HCT116 (cell line): ENCODE results near the gene CAMK1D. TPM values are rescaled to one million over a fixed set of nuclear protein-coding genes. Genes with fewer than 3 reads are reported as not detected.

Experiments
- ATAC-seq: fragments of 200-7000 bp; cut with Tn5 transposase; 2 replicates; pipeline ENCODE4 v1.9.1; 2020; ENCODE audit warnings: mild to moderate bottlenecking, moderate library complexity
- BruUV-seq: library from RNA; stranded (reverse); fragments of 400-500 nt; replicated peaks from 2 replicates; lab custom pipeline; 2021; lab: Mats Ljungman, UMichigan
- CTCF ChIA-PET: fragments of 300-600 bp; sonication (Branson Sonifier 250); formaldehyde crosslinking; loops from one replicate; lab custom pipeline; 2021; ENCODE audit warnings: antibody characterized with exemption; lab: Charles Lee
- POLR2A ChIA-PET: fragments of 300-600, 350-600 bp; sonication (Branson Sonifier 250); formaldehyde crosslinking; loops from one replicate; lab custom pipeline; 2021; ENCODE audit warnings: antibody characterized with exemption; lab: Charles Lee
- RAD21 ChIA-PET, 2 experiments: fragments of 300-600 bp; sonication (Branson Sonifier 250); formaldehyde crosslinking; loops; one replicate each; lab custom pipeline; 2023; ENCODE audit warnings: low total read pairs in 2 of 2; ENCODE audit not compliant: uncharacterized antibody in 2 of 2, unreplicated experiment in 2 of 2, low non-redundant PET in 1 of 2; lab: Charles Lee
- DNase-seq: peaks from one replicate; pipeline ENCODE4 v3.0.0-alpha.2; 2010; ENCODE audit warnings: low read depth, low spot score
- H2AFZ ChIP-seq: fragments of 200-600 bp; shearing (Covaris generic), sonication (generic); 2 replicates; pipeline ENCODE4 v1.6.1; 2017; ENCODE audit warnings: low read depth, mixed run types, mixed read lengths, antibody characterized with exemption, low read length; ENCODE audit not compliant: poor library complexity, severe bottlenecking
- H3K27ac ChIP-seq: 2 replicates; pipeline ENCODE4 v1.5.1; 2012; ENCODE audit warnings: low read depth, low read length
- H3K27me3 ChIP-seq: fragments of 200-600 bp; sonication (generic); 2 replicates; pipeline ENCODE4 v1.6.1; 2016; ENCODE audit warnings: mixed run types, low read length, mixed read lengths; ENCODE audit not compliant: insufficient read depth
- H3K36me3 ChIP-seq, 2 experiments: fragments of 200-500 bp in 1 of 2; fragments of 200-600 bp in 1 of 2; sonication (Bioruptor generic) in 1 of 2; sonication (generic) in 1 of 2; 2 replicates each; pipeline versions ENCODE4 v1.5.1 to v1.6.1; 2014 to 2016; ENCODE audit warnings: low read length in 2 of 2, inconsistent platforms in 1 of 2, mixed read lengths in 1 of 2, mixed run types in 1 of 2; ENCODE audit not compliant: insufficient read depth in 2 of 2, control insufficient read depth in 1 of 2
- H3K4me1 ChIP-seq, 2 experiments: fragments of 200-600 bp in 1 of 2; sonication (generic) in 1 of 2; 2 replicates each; pipeline versions ENCODE4 v1.5.1 to v1.6.1; 2012 to 2017; ENCODE audit warnings: low read length in 2 of 2, inconsistent platforms in 1 of 2, mild to moderate bottlenecking in 1 of 2, mixed read lengths in 1 of 2, mixed run types in 1 of 2, moderate library complexity in 1 of 2; ENCODE audit not compliant: insufficient read depth in 2 of 2, control insufficient read depth in 1 of 2
- H3K4me2 ChIP-seq: fragments of 200-600 bp; sonication (generic); 2 replicates; pipeline ENCODE4 v1.6.1; 2017; ENCODE audit warnings: mixed run types, low read length, mixed read lengths
- H3K4me3 ChIP-seq, 2 experiments: fragments of 200-600 bp in 1 of 2; sonication (generic) in 1 of 2; replicated peaks in 1 of 2; 2 replicates each; pipeline ENCODE4 v1.5.1; 2011 to 2016; ENCODE audit warnings: low read length in 2 of 2, control low read depth in 1 of 2, low read depth in 1 of 2, mild to moderate bottlenecking in 1 of 2, mixed read lengths in 1 of 2, mixed run types in 1 of 2
- H3K79me2 ChIP-seq: fragments of 200-600 bp; sonication (generic); 2 replicates; pipeline ENCODE4 v1.6.1; 2017; ENCODE audit warnings: mild to moderate bottlenecking, mixed run types, low read length, moderate library complexity, mixed read lengths; ENCODE audit not compliant: insufficient read depth
- H3K9ac ChIP-seq: fragments of 200-600 bp; sonication (generic); 2 replicates; pipeline ENCODE4 v1.6.1; 2016; ENCODE audit warnings: low read length, mixed read lengths
- H3K9me2 ChIP-seq: fragments of 200-600 bp; sonication (generic), shearing (Covaris generic); 2 replicates; pipeline ENCODE4 v1.6.1; 2017; ENCODE audit warnings: mixed run types, mild to moderate bottlenecking, moderate library complexity; ENCODE audit not compliant: insufficient read depth
- H3K9me3 ChIP-seq, 2 experiments: fragments of 200-500 bp in 1 of 2; fragments of 200-600 bp in 1 of 2; sonication (Bioruptor generic) in 1 of 2; sonication (generic) in 1 of 2; 2 replicates each; pipeline ENCODE4 v1.6.1; 2014 to 2017; ENCODE audit warnings: low read length in 2 of 2, mixed read lengths in 2 of 2, inconsistent platforms in 1 of 2, low read depth in 1 of 2, mild to moderate bottlenecking in 1 of 2, mixed run types in 1 of 2, moderate library complexity in 1 of 2; ENCODE audit not compliant: control insufficient read depth in 1 of 2, insufficient read depth in 1 of 2
- H4K20me1 ChIP-seq: fragments of 200-600 bp; sonication (generic), shearing (Covaris generic); 2 replicates; pipeline ENCODE4 v1.6.1; 2017; ENCODE audit warnings: mixed run types, mild to moderate bottlenecking, moderate library complexity; ENCODE audit not compliant: insufficient read depth
- CEBPB ChIP-seq: IDR thresholded peaks from 2 replicates; pipeline ENCODE4 v1.6.1; 2012; ENCODE audit warnings: low read depth
- EGR1 ChIP-seq: IDR thresholded peaks from 2 replicates; pipeline ENCODE4 v1.6.1; 2012; ENCODE audit warnings: low read depth
- ELF1 ChIP-seq: IDR thresholded peaks from 2 replicates; pipeline ENCODE4 v1.6.1; 2012; ENCODE audit warnings: low read depth, borderline replicate concordance
- EZH2phosphoT487 ChIP-seq: fragments of 200-600 bp; IDR thresholded peaks from 2 replicates; pipeline ENCODE4 v1.6.1; 2018; ENCODE audit warnings: antibody characterized with exemption, borderline replicate concordance
- JUND ChIP-seq: IDR thresholded peaks from 2 replicates; pipeline ENCODE4 v1.6.1; 2012
- POLR2A ChIP-seq: IDR thresholded peaks from 2 replicates; pipeline ENCODE4 v1.7.0; 2011; ENCODE audit warnings: borderline replicate concordance; ENCODE audit not compliant: insufficient read depth, insufficient read length; ENCODE audit errors: extremely low read depth
- POLR2AphosphoS5 ChIP-seq: IDR thresholded peaks from 2 replicates; pipeline ENCODE4 v1.6.1; 2011; ENCODE audit warnings: mild to moderate bottlenecking, low read depth, low read length, moderate library complexity
- SIN3A ChIP-seq: IDR thresholded peaks from 2 replicates; pipeline ENCODE4 v1.6.1; 2012; ENCODE audit warnings: low read depth
- SP1 ChIP-seq: IDR thresholded peaks from 2 replicates; pipeline ENCODE4 v1.6.1; 2012; ENCODE audit warnings: low read depth
- SRF ChIP-seq: IDR thresholded peaks from 2 replicates; pipeline ENCODE4 v1.6.1; 2012; ENCODE audit warnings: low read depth
- TCF7L2 ChIP-seq: IDR thresholded peaks from 2 replicates; pipeline ENCODE4 v1.7.0; 2011; ENCODE audit warnings: borderline replicate concordance, inconsistent platforms; ENCODE audit not compliant: insufficient read depth, insufficient read length; ENCODE audit errors: extremely low read depth
- YY1 ChIP-seq: IDR thresholded peaks from 2 replicates; pipeline ENCODE4 v1.6.1; 2011; ENCODE audit warnings: low read length, low read depth, moderate library complexity, mild to moderate bottlenecking; ENCODE audit not compliant: insufficient replicate concordance; ENCODE audit errors: extremely low read depth
- ZFX ChIP-seq: fragments of 450-650 bp; IDR thresholded peaks from 2 replicates; pipeline ENCODE4 v1.6.1; 2017
- ZNF274 ChIP-seq: fragments of 200-500 bp; sonication (Bioruptor generic); IDR thresholded peaks from 2 replicates; pipeline ENCODE4 v1.6.1; 2014; ENCODE audit warnings: mild to moderate bottlenecking, low read depth, low read length, inconsistent platforms
- intact Hi-C: fragments of 100-400 bp; cut with micrococcal nuclease; formaldehyde crosslinking; loops from 2 replicates; pipeline ENCODE4 v1.10.0; 2022
- total RNA-seq: library from RNA; stranded (reverse); gene quantifications from one replicate; pipeline ENCODE4 v1.2.1, GENCODE V29; 2021; ENCODE audit not compliant: unreplicated experiment
- TF ChIP-seq, protein P1 (sequence below), 3 experiments: fragments of 200-600 bp in 1 of 3; sonication (generic) in 1 of 3; IDR thresholded peaks in 2 of 3; conservative IDR thresholded peaks in 1 of 3; 2 replicates each; pipeline ENCODE4 v1.5.1; 2012 to 2017; ENCODE audit warnings: low read depth in 2 of 3, low read length in 2 of 3, antibody characterized with exemption in 1 of 3, borderline replicate concordance in 1 of 3, control low read depth in 1 of 3, mild to moderate bottlenecking in 1 of 3, mixed read lengths in 1 of 3, mixed run types in 1 of 3, moderate library complexity in 1 of 3; ENCODE audit not compliant: insufficient read depth in 1 of 3
- TF ChIP-seq, protein P2 (sequence below): IDR thresholded peaks from 2 replicates; pipeline ENCODE4 v1.6.1; 2011; ENCODE audit warnings: mild to moderate bottlenecking, low read length, moderate library complexity; ENCODE audit not compliant: insufficient replicate concordance; ENCODE audit errors: extremely low read depth

Gene CAMK1D
- total RNA-seq, 1 experiment from 2014 or later = 9.6 TPM

DNA sequence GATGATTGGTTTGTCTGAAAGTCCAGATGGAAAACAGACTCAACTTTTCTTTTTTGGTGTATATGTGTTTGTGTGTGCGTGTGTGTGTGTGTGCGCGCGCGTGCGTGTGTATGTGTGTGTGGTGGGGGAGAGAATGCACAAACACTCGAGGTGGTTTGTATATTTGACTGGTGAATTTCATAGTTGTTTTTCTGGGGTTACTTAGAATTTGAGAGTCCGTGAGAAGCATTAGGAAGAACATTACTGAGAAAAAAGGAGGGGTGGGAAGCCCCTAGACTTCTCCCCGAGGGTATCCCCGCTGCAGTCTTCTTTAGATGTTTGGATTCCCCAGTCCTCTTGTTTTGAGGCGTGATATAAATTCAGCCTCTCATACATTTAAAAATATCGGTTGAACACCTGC is 6.0 kb downstream of the CAMK1D start:
- POLR2A ChIA-PET = no interaction called here
- Histone ChIP-seq H3K9me3 (no peaks in the 10 kb centered on the region), H4K20me1 (no peaks in the 10 kb centered on the region), H3K4me1 (peaks cover 4 to 16% of the 10 kb centered on the region in 2 experiments; a peak in 3 of 4 replicates), H3K79me2 (no peaks in the 10 kb centered on the region), H3K4me2 (no peak overlapping the region), H3K4me3 (no peak overlapping the region), H3K36me3 (no peaks in the 10 kb centered on the region), H3K9me2 (no peaks in the 10 kb centered on the region), H3K9ac (no peak overlapping the region), H2AFZ (no peak overlapping the region), H3K27ac (no peak overlapping the region), H3K27me3 (no peaks in the 10 kb centered on the region)
- intact Hi-C loops = no loop called here
- no peak for DNase-seq
- no TSS peak for BruUV-seq
- CTCF ChIA-PET = no interaction called here
- RAD21 ChIA-PET = no interaction called here
- TF ChIP-seq YY1 (no peak), JUND (no peak), CEBPB (no peak), TCF7L2 (no peak), ZNF274 (no peak), ELF1 (no peak), ZFX (no peak), EGR1 (no peak)
- no peak for ATAC-seq

DNA sequence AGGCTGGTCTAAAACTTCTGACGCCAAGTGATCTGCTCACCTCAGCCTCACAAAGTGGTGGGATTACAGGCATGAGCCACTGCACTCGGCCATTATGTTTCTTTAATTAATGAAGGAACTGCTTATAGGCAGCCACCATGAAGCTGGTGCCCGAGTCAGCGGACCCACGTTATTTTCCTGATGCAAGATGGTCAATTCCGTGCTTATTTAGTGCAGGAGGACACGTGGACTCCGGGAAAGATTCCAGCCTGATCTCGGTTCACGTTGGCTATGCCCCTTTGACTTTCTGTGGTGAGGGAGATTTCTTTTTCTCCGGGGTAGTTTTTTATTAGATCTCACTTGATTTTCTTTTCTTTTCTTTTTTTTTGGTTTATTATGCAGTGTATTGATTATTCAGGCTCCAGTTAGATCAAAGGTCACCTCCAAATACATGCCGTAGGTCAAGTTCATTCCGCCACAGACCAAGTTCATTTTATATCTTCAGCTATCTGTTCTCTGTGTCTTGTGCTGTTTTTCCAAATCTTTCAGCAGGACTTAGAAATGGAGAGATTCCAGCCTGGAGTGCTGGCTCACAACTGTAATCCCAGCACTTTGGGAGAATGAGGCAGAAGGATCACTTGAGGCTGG is 8.3 kb downstream of the CAMK1D start:
- Histone ChIP-seq H3K4me1 (peaks cover 0 to 9% of the 10 kb centered on the region in 2 experiments; a peak in 3 of 4 replicates), H3K9ac (no peak overlapping the region), H4K20me1 (no peaks in the 10 kb centered on the region), H3K9me3 (no peaks in the 10 kb centered on the region), H2AFZ (no peak overlapping the region), H3K9me2 (no peaks in the 10 kb centered on the region), H3K36me3 (no peaks in the 10 kb centered on the region), H3K79me2 (no peaks in the 10 kb centered on the region), H3K27ac (no peak overlapping the region), H3K27me3 (no peaks in the 10 kb centered on the region), H3K4me3 (no peak overlapping the region), H3K4me2 (no peak overlapping the region)
- RAD21 ChIA-PET = no interaction called here
- DNase-seq (no peak), ATAC-seq (no peak)
- CTCF ChIA-PET = no interaction called here
- BruUV-seq = no TSS peak
- intact Hi-C loops = no loop called here
- POLR2A ChIA-PET = no interaction called here
- no peak for TF ChIP-seq JUND
- no peak for TF ChIP-seq POLR2AphosphoS5
- no peak for TF ChIP-seq SRF
- no peak for TF ChIP-seq EGR1
- no peak for TF ChIP-seq EZH2phosphoT487
- TF ChIP-seq SIN3A = no peak
- TF ChIP-seq, protein P1, sequence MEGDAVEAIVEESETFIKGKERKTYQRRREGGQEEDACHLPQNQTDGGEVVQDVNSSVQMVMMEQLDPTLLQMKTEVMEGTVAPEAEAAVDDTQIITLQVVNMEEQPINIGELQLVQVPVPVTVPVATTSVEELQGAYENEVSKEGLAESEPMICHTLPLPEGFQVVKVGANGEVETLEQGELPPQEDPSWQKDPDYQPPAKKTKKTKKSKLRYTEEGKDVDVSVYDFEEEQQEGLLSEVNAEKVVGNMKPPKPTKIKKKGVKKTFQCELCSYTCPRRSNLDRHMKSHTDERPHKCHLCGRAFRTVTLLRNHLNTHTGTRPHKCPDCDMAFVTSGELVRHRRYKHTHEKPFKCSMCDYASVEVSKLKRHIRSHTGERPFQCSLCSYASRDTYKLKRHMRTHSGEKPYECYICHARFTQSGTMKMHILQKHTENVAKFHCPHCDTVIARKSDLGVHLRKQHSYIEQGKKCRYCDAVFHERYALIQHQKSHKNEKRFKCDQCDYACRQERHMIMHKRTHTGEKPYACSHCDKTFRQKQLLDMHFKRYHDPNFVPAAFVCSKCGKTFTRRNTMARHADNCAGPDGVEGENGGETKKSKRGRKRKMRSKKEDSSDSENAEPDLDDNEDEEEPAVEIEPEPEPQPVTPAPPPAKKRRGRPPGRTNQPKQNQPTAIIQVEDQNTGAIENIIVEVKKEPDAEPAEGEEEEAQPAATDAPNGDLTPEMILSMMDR (IDR thresholded peaks at IDR 0.05 in 2 of 3, conservative IDR thresholded peaks at IDR 0.05 in 1 of 3; ENCODE audit: borderline replicate concordance in 1 of 3, insufficient read depth in 1 of 3, low read depth in 2 of 3, low read length in 2 of 3) = no peak
- no peak for TF ChIP-seq ZNF274
- no peak for TF ChIP-seq SP1
- no peak for TF ChIP-seq TCF7L2
- TF ChIP-seq ELF1 = no peak
- no peak for TF ChIP-seq POLR2A
- TF ChIP-seq YY1 = no peak
- TF ChIP-seq, protein P2, sequence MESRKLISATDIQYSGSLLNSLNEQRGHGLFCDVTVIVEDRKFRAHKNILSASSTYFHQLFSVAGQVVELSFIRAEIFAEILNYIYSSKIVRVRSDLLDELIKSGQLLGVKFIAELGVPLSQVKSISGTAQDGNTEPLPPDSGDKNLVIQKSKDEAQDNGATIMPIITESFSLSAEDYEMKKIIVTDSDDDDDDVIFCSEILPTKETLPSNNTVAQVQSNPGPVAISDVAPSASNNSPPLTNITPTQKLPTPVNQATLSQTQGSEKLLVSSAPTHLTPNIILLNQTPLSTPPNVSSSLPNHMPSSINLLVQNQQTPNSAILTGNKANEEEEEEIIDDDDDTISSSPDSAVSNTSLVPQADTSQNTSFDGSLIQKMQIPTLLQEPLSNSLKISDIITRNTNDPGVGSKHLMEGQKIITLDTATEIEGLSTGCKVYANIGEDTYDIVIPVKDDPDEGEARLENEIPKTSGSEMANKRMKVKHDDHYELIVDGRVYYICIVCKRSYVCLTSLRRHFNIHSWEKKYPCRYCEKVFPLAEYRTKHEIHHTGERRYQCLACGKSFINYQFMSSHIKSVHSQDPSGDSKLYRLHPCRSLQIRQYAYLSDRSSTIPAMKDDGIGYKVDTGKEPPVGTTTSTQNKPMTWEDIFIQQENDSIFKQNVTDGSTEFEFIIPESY = no peak
